HG03442 (cell line): ENCODE measurements around the gene DAZAP1.

ENCODE experiments used
- ATAC-seq: cut with Tn5 transposase; IDR thresholded peaks from one replicate; pipeline ENCODE4 v1.9.1; 2021; ENCODE audit warnings: mild to moderate bottlenecking, moderate library complexity; ENCODE audit not compliant: unreplicated experiment

DAZAP1 gene

DNA sequence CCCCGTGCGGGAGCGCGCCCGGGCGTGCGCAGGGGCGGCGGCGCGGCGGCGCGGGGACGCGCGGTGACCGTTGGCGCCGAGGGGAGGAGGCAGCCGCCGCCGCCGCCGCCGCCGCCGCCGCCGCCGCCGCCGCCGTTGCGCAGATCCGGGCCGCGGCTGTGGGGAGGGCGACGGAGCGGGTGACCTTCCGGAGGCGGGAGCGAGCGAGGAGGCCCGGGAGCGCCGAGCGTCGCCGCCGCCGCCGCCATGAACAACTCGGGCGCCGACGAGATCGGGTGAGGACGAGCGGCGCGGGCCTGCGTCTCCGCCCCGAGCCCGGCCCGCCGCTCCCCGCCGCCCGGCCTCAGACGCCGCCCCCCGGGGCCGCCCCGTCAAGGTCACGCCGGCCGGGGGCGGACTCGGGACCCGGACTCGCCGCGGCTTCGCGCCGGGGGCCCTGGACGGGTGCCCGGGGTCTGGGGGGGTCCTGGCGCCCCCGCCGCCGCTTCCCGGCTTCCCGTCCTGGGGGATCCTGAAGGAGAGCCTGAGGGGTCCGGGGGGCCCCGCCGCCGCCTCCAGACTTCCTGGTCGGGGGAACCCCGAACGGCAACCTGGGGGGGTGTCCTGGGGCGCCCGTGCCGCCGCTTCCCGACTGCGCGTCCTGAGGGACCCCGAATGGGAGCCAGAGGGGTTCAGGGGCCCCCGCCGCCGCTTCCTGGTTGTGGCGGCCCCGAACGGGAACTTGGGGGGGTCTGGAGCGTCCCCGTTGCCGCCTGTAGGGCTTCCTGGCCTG, at the start of gene DAZAP1:
DAZAP1 (plus strand) TSS at position 59 of the 772 bp plus-strand sequence; CDS start at position 247, 188 bp downstream.
- ATAC-seq: peak; percentile 20

DNA sequence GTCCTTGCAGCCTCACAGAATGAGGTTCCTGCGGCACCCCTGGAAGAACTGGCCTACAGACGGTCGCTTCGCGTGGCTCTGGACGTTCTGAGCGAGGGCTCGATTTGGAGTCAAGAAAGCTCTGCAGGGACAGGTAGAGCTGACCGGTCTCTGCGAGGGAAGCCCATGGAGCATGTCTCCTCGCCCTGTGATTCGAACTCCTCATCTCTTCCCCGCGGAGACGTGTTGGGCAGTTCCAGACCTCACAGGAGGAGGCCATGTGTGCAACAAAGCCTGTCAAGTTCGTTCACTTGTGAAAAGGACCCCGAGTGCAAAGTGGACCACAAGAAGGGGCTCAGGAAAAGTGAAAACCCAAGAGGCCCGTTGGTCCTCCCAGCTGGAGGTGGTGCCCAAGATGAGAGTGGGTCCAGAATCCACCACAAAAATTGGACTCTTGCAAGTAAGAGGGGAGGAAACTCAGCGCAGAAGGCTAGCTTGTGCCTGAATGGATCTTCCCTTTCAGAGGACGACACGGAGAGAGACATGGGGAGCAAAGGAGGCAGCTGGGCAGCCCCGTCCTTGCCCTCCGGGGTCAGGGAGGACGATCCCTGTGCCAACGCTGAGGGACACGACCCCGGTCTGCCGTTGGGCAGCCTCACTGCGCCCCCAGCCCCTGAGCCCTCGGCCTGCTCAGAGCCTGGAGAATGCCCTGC, 47.1 kb upstream of the DAZAP1 start:
- ATAC-seq: no peak

DNA sequence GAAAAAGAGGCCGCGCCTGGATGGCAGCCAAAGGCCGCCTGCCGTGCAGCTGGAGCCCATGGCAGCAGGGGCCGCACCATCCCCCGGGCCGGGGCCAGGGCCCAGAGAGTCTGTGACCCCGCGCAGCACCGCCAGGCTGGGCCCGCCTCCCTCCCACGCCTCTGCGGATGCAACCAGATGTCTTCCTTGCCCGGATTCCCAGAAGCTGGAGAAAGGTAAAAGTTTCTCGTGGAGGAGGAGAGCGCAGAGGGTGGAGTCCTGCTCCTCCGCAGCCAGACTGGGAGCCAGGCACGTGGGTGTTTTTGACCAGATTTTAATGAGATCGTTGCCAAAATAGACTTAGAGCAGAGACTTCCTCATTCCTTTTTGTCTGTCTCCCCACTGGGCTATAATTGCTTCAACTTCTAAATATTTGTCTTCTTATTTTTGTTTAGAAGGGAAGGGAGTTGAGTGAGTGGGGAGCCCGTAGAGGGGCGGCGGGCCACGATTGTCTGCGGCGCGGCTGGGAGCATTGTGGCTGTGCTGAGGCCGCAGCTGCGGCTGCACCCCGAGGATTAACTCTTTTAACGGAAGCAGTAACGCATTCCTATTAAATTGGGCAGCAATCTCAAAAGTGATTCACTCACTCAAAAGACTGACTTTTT, 46.4 kb upstream of the DAZAP1 start:
- ATAC-seq: no peak

DNA sequence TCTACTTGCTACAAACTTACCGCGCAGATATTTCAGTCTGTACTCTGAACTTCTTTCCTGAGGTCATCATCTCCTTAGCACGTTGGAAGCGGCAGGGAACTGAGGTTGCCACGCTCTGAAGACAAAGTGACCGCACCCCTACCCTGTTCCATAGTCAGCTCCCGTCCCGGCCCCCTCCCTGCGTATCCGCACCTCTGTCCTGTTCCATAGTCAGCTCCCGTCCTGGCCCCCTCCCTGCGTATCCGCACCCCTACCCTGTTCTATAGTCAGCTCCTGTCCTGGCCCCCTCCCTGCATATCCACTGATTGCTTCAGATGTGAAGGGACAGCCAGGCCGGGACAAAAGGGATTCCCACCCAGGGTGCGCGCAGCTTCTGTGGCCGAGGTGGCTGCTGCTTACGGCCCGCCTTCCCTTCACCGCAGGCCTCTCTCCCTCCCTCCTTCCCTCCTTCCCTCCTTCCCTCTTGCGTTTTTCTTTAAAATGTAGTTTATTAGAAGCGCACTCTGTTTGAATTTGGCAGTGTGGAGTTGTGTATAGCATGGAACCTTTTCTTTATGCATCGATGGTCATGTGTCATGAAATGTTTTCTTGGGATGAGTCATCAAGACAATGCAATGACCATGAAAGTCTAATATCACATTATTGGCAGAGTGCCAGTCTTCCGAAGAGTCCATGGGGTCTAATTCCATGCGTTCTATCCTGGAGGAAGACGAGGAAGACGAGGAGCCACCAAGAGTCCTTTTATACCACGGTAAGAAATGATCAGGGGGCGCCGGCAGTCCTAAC, 45.6 kb upstream of the DAZAP1 start:
- no peak for ATAC-seq

DNA sequence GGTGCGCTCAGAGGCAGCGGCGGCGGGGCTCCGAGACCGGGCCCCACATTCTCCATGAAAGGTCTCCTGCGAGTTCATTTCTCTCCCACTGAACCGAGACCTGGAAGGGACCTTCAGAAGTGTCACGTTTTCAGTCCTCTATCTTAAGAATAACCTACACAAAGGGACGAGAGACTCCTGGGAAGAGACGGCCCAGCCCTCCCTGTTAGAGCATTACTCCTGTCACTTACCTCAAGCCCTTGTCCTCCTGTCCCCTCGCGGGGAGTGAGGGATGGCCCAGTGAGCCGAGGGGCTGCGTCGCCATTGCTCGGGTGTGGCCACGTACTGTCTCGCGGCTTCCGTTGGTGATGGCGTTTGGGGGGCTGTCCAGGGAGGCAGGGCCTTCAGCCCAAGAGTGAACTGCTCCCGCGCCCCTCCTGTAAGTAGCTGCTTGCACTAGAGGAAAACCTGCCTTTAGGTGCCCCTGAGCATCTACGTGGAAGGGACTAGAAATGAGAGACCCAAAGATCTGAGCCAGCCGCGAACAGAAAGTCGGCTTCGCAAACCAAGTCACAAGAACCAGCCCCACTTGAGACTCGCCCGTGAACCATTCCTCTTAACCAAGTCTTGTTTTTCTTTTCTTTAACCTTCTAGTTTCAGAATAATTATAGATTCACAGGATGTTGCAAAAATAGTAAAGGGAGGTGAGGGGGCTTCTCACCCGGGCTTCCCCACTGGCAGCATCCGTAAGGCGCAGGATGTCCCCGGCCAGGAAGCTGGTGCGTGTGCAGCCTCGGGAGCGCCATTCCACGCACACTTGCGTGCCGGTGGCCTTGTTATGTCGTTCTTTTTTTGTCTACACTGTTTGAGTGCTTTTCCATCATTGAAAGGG, 44.8 kb upstream of the DAZAP1 start:
- ATAC-seq: no peak

DNA sequence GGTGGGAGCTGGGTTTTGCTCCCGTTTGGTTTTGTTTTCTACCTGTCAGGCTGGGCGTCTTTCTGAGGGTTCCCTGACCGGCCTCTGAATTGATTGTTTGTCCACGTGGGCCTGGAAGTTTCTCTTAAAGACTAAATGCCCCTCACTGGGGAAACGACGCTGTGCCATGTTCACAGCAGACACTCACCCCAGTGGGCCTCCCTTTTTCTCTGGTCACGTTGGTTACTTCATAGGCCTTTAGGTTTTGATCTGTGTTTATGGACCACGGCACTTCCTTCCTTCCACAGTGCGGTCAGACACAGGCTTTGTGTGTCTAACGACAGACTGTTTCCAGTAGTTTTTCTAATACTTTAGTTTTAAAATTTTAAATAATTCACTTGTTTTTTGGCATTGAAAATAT, 43.8 kb upstream of the DAZAP1 start:
- no peak for ATAC-seq

DNA sequence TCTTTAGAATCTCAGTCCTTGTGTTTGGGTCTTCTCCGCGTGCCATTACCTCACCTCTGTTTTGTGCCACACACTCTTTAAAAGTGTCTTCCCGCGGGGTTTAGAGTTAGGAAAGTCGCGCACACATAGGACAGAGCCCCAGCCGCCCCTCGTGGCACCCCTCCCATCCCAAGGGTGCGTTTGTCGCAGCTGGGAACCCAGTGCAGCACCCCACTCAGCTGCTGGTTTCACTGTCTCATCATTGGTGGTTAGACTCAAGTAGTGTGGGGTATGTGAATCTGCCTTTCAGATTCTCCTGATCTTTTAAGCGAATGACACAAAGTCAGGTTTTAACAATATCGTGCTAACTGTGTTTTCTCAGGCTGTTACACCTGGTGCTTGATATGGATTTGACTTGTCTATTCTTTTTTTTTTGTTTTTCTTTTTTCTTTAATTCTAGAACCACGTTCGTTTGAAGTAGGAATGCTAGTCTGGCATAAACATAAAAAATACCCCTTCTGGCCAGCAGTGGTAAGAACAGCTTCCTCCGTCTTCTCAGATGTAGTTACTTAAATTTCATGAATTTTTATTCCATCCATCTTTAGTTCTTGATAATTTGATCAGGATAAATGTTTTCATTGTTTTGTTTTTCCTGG, 43.2 kb upstream of the DAZAP1 start:
- ATAC-seq: no peak

DNA sequence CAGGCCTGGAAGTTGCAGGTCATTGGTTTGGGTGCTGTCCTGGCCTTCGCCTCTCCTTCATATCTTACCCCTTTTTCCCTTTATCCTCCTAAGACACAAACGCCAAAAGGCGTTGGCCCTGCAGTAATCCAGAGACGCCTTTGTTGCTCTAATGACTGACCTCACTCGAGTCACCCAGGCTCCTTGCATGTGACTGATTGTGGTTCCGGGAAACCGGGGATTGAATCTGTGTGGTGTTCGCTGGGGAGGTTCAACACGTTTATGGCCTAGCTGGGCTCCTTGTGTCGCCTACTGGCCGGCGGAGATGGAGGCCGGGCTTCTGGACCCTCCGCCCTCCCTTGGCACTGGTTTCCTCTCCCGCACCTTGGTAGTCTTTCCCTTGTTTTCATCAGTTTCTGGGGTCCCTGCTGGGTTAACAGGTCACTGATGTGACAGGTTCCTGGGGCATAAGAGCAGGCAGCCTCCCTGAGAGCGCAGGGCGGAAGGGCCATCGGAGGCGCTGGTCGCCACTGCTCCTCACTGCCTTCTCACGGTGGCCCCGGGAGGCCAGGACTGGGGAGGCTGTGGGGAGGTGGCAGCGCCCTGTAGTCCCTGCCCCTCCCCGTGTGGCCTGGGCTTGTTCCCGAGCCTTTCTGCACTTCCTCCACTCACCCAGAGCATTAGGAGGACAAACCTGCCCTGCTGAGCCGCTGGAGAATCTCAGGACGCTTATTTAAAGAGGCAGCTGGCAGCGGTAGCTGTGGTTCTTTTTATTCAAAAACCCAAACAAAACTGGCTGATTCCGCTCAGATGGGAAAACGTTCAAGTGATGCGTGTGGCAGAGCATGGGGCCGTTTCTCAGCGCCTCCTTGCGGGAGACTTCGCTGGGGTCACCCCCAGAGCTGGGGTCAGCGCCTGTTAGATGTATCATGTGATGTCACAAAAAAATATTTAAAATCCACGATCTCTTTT, 41.8 kb upstream of the DAZAP1 start:
- ATAC-seq: no peak

DNA sequence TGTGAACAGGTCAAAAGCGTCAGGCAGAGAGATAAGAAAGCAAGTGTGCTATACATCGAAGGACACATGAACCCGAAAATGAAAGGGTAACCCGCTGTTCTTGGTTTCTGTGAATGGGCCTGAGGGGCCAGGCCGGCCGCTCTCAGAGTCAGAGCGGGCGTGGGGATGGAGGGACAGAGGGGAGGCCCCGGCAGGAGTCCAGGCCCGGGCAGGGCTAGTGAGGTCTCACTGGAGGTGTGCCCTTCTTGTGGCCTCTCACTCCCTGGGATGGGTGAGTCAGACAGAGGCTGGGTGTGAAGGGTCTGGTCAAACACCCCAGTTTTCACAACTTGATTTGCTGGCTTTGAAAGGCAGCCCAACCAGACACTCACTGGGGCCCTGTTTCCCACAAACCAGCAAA, 41.1 kb upstream of the DAZAP1 start:
- no peak for ATAC-seq

DNA sequence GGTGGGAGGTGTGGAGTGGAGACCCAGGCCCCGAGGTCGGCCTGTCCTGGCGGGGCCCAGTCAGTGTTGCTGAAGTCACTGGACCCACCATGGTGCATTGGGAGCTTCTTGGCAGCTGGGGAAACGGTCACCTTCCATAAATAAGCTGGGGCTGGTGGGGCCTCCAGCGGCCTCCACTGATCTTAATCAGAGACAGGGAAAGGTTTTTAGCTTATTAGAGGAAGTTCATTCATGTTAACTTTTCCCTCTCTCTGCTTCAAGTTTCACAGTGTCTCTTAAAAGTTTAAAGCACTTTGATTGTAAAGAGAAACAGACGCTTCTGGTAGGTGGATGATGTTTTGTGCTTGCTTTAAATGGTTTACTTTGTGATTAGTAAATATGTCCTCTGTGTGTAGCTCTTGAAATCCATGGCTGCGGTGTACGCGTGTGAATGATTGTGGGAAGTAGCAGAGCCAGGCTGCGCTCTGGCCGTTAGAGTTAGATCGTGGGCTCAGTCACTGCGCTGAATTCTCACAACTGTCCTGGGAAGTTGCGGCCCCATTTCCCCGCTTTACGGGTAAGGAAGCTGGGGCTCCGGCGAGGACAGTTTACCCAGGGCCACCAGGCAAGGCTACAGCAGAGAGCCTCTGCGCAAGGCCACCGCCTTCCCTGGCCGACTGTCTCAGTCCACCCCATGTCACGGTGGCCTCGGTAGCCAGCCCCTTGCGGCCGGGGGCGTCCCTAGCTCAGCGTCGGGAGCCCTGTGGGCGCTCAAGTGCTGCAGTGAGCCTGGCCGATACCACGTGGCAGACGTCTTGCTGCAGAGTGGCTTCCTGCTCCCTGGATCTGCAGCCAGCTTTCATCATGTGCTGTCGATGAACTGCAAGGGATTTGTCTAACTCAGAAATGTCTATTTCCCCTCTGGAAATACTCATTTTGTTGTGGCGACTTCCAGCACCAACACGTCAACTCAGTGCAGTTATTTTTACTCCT, 40.2 kb upstream of the DAZAP1 start:
- no peak for ATAC-seq

DNA sequence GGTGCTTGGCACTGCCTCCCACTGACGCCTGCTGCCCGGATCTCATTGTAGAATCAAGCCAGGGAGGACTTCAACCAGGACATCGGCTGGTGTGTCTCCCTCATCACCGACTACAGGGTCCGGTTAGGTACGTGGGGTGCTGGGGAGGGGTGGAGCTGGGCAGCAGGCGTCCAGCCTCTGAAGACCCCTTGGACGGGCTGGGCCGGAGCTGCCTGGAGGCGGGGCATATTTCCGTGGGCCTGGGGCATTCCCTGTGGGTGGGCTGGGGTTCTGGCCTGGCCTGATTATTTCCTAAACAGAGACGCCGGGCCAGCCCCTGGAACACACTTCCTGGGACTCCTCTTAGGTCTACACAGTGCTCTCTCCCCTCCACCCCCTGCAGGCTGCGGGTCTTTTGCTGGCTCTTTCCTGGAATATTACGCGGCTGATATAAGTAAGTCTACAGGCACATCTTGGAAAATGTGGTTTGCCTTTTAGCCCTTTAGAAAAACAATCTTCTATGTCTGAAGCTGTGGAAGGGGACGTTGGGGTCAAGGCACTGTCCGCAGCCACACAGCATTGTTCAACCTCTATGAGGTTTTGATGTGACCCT, 38.1 kb upstream of the DAZAP1 start:
- no peak for ATAC-seq

DNA sequence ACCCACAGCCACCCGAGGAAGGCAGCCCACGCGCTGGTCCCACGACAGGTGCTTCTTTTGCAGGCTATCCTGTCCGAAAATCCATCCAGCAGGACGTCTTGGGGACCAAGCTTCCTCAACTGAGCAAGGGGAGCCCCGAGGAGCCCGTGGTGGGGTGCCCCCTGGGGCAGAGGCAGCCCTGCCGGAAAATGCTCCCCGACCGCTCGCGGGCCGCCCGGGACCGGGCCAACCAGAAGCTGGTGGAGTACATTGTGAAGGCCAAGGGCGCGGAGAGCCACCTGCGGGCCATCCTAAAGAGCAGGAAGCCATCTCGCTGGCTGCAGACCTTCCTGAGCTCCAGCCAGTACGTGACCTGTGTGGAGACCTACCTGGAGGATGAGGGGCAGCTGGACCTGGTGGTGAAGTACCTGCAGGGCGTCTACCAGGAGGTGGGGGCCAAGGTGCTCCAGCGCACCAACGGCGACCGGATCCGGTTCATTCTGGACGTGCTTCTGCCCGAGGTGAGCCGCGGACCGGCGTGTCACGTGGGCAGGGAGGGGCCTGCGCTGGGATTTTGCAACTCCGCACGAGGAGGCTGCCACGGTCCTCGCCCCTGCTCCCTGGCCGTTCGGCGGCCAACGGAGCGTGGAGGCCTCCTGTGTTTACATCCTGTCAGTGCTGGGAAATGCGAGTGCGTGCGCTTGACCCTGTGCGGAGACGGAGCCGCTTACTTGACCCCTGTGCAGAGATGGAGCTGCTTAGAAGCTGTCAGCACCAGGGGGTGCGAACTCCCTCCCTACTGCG, 36.6 kb upstream of the DAZAP1 start:
- ATAC-seq: no peak

DNA sequence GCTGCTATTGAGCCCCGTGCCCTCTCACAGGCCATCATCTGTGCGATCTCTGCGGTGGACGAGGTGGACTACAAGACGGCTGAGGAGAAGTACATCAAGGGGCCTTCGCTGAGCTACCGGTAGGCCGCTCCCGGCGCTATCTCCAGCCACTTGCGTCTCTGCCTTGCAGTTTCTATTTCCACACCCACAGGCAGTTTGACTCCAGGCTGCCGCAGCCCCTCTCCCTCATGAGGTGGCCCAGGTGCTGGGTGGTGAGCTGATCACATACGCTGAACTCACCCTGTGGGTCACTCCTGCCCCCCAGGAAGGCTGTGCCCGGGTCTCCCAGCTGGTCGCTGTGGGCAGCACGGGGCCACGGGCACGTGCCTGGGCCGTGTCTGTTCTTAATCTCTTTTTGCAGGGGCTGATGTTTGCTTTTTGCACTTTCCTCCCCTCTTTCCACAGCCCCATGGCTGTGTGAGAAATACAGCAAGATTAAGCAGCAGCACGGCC, 34.3 kb upstream of the DAZAP1 start:
- no peak for ATAC-seq

DNA sequence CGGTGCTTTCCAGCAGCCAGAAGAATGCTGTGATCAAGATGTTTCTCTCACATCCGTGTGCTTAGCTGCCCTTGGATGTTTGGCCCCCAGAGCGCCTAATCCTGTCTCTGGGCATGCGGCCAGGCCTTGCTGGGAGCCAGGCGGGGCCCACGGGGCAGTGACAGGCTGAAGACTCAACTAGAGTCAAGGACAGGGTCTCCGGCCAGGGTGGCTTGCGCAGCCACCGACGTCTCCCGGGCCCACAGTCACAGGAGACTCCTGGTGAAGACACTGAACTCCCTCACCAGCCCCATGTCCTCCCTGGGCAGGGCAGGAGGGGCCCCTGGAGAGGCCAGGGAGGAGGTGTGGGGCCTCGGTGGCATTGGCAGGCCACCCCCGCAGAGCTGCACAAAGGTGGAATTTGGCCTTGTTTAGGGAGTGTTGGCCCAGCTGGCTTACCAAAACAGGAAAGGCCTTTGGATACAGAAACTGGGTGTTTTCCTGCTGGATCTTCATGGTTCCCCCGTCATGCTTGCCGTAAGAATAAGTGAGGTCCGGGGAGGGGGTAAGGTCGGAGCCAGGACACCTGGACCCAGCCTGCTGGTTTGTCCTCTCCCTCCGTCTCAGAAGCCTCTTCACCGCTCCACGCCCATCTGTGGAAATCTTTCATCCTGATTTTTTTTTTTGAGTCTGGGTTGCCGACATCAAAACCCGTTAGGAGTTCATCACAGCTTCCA, 33.7 kb upstream of the DAZAP1 start:
- no peak for ATAC-seq

DNA sequence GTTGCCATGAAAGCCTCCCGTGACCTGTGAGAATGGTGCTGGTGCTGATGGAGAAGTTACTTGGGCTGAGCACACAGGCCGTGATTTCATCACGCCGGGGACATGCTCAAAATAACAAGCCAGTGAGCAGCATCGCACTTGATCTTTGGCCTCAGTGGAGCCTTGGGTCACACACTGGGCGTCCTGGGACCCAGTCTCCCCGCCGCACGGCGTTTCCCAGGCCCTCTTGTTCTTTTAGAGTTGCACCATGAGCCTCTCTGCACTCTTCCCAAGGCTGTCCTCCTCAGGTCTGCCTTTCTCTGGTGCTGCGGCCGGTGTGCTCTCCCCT, 33.2 kb upstream of the DAZAP1 start:
- no peak for ATAC-seq

DNA sequence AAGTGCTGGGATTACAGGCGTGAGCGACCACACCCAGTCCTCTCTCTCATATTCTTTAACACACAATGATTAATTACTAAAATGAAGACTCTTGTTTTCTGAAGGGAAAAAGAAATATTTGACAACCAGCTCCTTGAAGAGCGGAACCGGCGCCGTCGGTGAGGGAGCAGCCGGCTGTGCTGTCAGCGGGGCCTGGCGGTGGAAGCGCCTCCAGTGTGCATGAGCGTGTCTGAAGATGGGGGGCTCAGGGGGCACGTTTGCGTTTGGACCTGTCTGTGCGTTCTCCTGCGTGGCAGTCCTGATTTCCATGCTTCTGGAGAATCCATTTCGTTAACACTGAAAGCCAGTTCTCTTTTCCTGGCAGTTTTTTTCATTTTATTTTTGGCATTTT, 31.0 kb upstream of the DAZAP1 start:
- ATAC-seq: no peak
